SH-SY5Y (cell line): Measurements from ENCODE around the gene GIT1.

Experiments
- GATA2 ChIP-seq: IDR thresholded peaks from 2 replicates; pipeline ENCODE4 v1.6.1; 2011; ENCODE audit warnings: mild to moderate bottlenecking, low read depth, low read length
- GATA3 ChIP-seq: IDR thresholded peaks from 2 replicates; pipeline ENCODE4 v1.6.1; 2011; ENCODE audit warnings: low read depth, mild to moderate bottlenecking, low read length, moderate library complexity

DNA sequence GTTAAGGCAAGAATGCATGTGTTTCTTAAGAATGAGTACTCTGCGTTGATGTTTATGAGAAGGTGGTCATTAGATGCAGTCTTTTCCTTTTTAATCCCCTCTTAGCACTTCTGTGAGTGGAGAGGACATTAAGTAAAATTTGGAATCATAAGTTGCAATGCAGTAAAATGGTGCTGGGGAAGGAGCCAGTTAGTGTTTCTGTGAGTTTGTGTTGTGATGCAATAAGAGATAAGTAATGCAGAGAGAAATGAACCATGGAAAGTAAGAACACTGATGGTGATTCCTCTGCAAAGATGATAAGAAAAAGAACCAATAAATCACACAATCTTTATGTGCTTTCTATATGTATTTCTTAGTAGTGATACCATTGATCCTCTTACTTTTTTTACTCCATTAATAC lies 42.6 kb downstream of the GIT1 start:
- TF ChIP-seq GATA3 (peak; percentile 14; the same call in 1 of the 2 replicates), GATA2 (no peak)
